GM18517 (cell line): Measurements from ENCODE around the gene ZNF816.
"Not testable (repeated sequence)": the region's sequence is repeated elsewhere in the genome, so short reads cannot be mapped to it uniquely, and the experiment has no call there.

Source experiments
- ATAC-seq: cut with Tn5 transposase; IDR thresholded peaks from one replicate; pipeline ENCODE4 v1.9.1; 2021; ENCODE audit warnings: mild to moderate bottlenecking, moderate library complexity; ENCODE audit not compliant: unreplicated experiment

The ZNF816 gene

GRCh38 chr19:52961981-52962380 lies 700 bp downstream of the ZNF816 start:
- ATAC-seq = no peak

GRCh38 chr19:52959613-52960295 lies 2.9 kb downstream of the ZNF816 start:
- ATAC-seq = no peak

- ATAC-seq = no peak
Measured at GRCh38 chr19:52957591-52957990, 5.1 kb downstream of the ZNF816 start.

GRCh38 chr19:52956917-52957316 lies 5.8 kb downstream of the ZNF816 start:
- no peak for ATAC-seq

DNA sequence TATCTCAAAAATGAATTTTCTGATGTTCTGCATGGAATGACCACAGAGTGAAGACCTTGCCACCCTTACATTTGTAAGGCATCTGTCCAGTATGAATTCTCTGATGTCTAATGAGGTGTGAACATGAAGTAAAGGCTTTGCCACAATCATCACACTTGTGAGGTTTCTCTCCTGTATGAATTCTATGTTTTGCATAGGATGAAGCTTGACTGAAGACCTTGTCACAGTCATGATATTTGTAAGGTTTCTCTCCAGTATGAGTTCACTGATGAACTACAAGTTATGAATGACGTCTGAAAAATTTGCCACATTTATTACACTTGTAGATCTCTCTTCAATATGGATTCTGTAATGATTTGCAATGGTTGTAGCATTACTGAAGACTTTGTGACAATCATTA lies 13.3 kb downstream of the ZNF816 start:
- no peak for ATAC-seq

GRCh38 chr19:52948025-52948770 lies 14.5 kb downstream of the ZNF816 start:
- ATAC-seq = no peak

GRCh38 chr19:52946322-52947310 lies 16.1 kb downstream of the ZNF816 start:
- no peak for ATAC-seq

GRCh38 chr19:52945652-52946321 lies 16.9 kb downstream of the ZNF816 start:
- no peak for ATAC-seq

DNA sequence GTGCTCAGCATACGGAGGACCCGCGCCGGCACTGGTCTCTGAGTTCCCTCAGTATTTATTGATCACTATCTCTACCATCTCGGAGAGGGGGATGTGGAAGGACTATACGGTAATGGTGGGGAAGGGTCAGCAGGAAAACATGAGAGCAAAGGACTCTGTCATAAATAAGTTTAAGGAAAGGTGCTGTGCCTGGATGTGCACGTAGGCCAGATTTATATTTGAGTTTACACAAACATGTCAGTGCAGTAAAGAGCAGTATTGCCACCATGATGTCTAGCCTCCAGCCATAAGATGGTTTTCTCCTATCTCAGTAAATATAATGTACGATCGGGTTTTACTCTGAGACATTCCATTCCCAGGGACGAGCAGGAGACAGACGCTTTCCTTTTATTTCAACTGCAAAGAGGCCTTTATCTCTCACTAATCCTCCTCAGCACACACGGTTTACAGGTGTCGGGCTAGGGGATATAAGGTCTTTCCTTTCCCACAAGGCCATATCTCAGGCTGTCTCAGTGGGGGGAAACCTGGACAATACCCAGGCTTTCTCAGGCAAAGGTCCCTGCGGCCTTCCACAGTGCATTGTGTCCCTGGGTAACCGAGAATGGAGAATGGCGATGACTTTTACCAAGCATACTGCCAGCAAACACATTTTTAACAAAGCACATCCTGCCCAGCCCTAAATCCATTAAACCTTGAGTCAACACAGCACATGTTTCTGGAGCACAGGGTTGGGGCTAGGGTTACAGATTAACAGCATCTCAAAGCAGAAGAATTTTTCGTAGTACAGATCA lies 17.8 kb downstream of the ZNF816 start:
- ATAC-seq = not testable (repeated sequence)

GRCh38 chr19:52943884-52944643 lies 18.6 kb downstream of the ZNF816 start:
- ATAC-seq = no peak

GRCh38 chr19:52943134-52943883 lies 19.4 kb downstream of the ZNF816 start:
- ATAC-seq = no peak

GRCh38 chr19:52942386-52943133 lies 20.1 kb downstream of the ZNF816 start:
- ATAC-seq = peak; percentile 84

DNA sequence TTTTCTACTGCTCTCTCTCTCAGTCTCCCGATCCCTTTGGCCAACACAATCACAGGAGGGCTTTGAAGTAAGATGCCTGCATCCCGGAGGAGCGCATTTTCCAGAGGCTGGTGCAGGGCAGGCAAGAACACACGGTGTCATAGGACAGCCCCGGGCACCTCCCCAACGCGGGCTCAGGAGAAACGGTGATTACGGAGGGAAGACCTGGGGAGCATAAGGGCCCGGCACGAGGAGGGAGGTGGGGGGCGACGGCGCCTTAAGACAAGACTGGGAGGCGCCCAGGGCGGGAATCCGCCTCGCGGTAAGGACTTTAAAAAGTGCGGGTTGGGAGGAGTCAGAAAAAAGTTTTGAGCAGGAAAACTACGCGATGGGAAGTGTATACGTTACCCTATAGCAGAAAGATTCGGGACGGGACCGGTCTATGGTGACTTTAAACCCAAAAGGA lies 20.7 kb downstream of the ZNF816 start:
- ATAC-seq = peak; percentile 20

- ATAC-seq = not testable (repeated sequence)
Measured at GRCh38 chr19:52941523-52941922, 21.2 kb downstream of the ZNF816 start.

GRCh38 chr19:52940905-52941304 lies 21.8 kb downstream of the ZNF816 start:
- not testable (repeated sequence) for ATAC-seq

GRCh38 chr19:52938761-52939160 lies 23.9 kb downstream of the ZNF816 start:
- no peak for ATAC-seq

DNA sequence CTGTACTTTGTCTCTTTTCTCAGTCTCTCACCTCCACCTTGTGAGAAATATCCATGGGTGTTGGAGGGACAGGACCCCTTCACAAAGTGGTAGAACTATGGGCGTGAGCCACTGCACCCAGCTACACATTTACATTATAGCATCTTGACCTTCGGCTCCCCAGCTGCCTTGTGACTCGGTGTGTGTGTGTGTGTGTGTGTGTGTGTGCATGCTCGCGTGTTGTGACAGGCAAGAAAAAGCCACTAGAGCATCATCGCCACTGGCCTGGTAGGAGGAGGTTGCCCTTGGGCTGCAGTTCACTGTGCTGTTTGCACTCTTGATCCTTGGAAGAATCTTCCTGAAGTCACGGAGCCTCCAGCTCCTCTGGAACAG lies 25.7 kb downstream of the ZNF816 start:
- ATAC-seq = no peak
